KMS-11 (cell line): ENCODE data around the gene DAZAP1.

Source experiments
- H2AFZ ChIP-seq: fragments of 200-600 bp; sonication (generic); 2 replicates; pipeline ENCODE4 v1.6.1; 2016; ENCODE audit warnings: antibody characterized with exemption, mixed run types, low read depth
- H3K27ac ChIP-seq: fragments of 200-600 bp; sonication (generic); 2 replicates; pipeline ENCODE4 v1.6.1; 2016; ENCODE audit warnings: mild to moderate bottlenecking, mixed run types
- H3K27me3 ChIP-seq: fragments of 200-600 bp; sonication (generic); 2 replicates; pipeline ENCODE4 v1.6.1; 2017; ENCODE audit warnings: mild to moderate bottlenecking, low read depth, mixed run types, moderate library complexity; ENCODE audit not compliant: insufficient read depth
- H3K36me3 ChIP-seq: fragments of 200-600 bp; sonication (generic); 2 replicates; pipeline ENCODE4 v1.6.1; 2017; ENCODE audit warnings: mild to moderate bottlenecking, mixed run types; ENCODE audit not compliant: insufficient read depth
- H3K4me1 ChIP-seq: fragments of 200-600 bp; sonication (generic); 2 replicates; pipeline ENCODE4 v1.6.1; 2016; ENCODE audit warnings: mild to moderate bottlenecking, low read depth, mixed run types; ENCODE audit not compliant: poor library complexity, severe bottlenecking
- H3K4me2 ChIP-seq: fragments of 200-600 bp; sonication (generic); 2 replicates; pipeline ENCODE4 v1.7.0; 2016; ENCODE audit warnings: mild to moderate bottlenecking, mixed run types
- H3K4me3 ChIP-seq: fragments of 200-600 bp; sonication (generic); IDR thresholded peaks from 2 replicates; pipeline ENCODE4 v1.6.1; 2017; ENCODE audit warnings: low read depth, low read length, mixed read lengths; ENCODE audit not compliant: insufficient read depth
- H3K79me2 ChIP-seq: fragments of 200-600 bp; sonication (generic); 2 replicates; pipeline ENCODE4 v1.6.1; 2016; ENCODE audit warnings: low read depth, mixed run types; ENCODE audit not compliant: insufficient read depth
- H3K9ac ChIP-seq: fragments of 200-600 bp; sonication (generic); 2 replicates; pipeline ENCODE4 v1.6.1; 2016; ENCODE audit warnings: mild to moderate bottlenecking, mixed run types
- H4K20me1 ChIP-seq: fragments of 200-600 bp; sonication (generic); 2 replicates; pipeline ENCODE4 v1.6.1; 2016; ENCODE audit warnings: mild to moderate bottlenecking, mixed run types; ENCODE audit not compliant: insufficient read depth
- TF ChIP-seq, protein P1 (sequence below): fragments of 200-600 bp; sonication (generic); conservative IDR thresholded peaks from 2 replicates; pipeline ENCODE4 v1.6.1; 2017; ENCODE audit warnings: low read depth, mild to moderate bottlenecking, antibody characterized with exemption, low read length, moderate library complexity, mixed read lengths

DAZAP1 gene

DNA sequence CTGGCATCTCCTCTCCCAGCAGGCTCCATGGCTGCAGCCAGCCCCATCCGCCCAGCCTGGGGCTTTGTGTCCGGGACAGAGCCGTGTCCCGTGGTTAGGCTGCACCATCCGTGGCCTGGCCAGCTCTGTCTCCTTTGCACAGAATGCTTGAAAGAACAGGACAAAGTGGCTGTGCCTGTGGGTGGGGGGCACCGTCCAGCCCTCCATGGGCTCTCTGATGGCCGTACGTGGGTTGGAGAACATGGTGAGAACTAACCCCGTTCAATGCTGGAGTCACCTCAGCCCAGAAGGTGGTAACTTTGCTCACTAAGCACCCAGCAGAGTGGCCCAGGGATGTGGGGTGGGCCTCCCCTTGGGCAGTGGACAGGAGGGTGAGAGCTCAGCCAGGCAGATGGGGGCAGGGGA, 33.6 kb downstream of the DAZAP1 start:
- Histone ChIP-seq H3K9ac (no peak overlapping the region), H3K4me1 (peaks cover 22% of the 10 kb centered on the region), H3K4me3 (no peak overlapping the region), H2AFZ (no peak overlapping the region), H3K79me2 (peaks cover 24% of the 10 kb centered on the region), H3K27me3 (peaks cover 1% of the 10 kb centered on the region; the same call in 1 of the 2 replicates), H3K4me2 (no peak overlapping the region), H3K27ac (no peak overlapping the region), H4K20me1 (peaks cover 9% of the 10 kb centered on the region), H3K36me3 (peaks cover 11% of the 10 kb centered on the region; the same call in 1 of the 2 replicates)
- TF ChIP-seq, protein P1, sequence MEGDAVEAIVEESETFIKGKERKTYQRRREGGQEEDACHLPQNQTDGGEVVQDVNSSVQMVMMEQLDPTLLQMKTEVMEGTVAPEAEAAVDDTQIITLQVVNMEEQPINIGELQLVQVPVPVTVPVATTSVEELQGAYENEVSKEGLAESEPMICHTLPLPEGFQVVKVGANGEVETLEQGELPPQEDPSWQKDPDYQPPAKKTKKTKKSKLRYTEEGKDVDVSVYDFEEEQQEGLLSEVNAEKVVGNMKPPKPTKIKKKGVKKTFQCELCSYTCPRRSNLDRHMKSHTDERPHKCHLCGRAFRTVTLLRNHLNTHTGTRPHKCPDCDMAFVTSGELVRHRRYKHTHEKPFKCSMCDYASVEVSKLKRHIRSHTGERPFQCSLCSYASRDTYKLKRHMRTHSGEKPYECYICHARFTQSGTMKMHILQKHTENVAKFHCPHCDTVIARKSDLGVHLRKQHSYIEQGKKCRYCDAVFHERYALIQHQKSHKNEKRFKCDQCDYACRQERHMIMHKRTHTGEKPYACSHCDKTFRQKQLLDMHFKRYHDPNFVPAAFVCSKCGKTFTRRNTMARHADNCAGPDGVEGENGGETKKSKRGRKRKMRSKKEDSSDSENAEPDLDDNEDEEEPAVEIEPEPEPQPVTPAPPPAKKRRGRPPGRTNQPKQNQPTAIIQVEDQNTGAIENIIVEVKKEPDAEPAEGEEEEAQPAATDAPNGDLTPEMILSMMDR = no peak

- peaks cover 22% of the 10 kb centered on the region for H3K4me1 ChIP-seq
- peaks cover 11% of the 10 kb centered on the region; the same call in 1 of the 2 replicates for H3K36me3 ChIP-seq
- H2AFZ ChIP-seq = no peak overlapping the region
- no peak overlapping the region for H3K9ac ChIP-seq
- no peak overlapping the region for H3K4me3 ChIP-seq
- peaks cover 9% of the 10 kb centered on the region for H4K20me1 ChIP-seq
- TF ChIP-seq, protein P1 = no peak
- no peak overlapping the region for H3K27ac ChIP-seq
- H3K4me2 ChIP-seq = no peak overlapping the region
- peaks cover 10% of the 10 kb centered on the region; the same call in 1 of the 2 replicates for H3K27me3 ChIP-seq
- peaks cover 24% of the 10 kb centered on the region for H3K79me2 ChIP-seq
Observed at GRCh38 chr19:1441677-1442438, 34.5 kb downstream of the DAZAP1 start.

- H3K4me3 ChIP-seq = no peak overlapping the region
- peak overlapping the region; percentile 47; the same call in 1 of the 2 replicates for H2AFZ ChIP-seq
Observed at GRCh38 chr19:1445185-1445931, 38.0 kb downstream of the DAZAP1 start.

More at GRCh38 chr19:1445185-1445931, 38.0 kb downstream of the DAZAP1 start:
- Histone ChIP-seq H3K9ac (no peak overlapping the region), H3K4me1 (peaks cover 14% of the 10 kb centered on the region), H3K79me2 (peaks cover 4% of the 10 kb centered on the region; the same call in 1 of the 2 replicates), H3K4me2 (peak overlapping the region; percentile 63), H4K20me1 (peaks cover 4% of the 10 kb centered on the region), H3K27ac (no peak overlapping the region), H3K27me3 (peaks cover 45% of the 10 kb centered on the region), H3K36me3 (peaks cover 10% of the 10 kb centered on the region; the same call in 1 of the 2 replicates)
- TF ChIP-seq, protein P1 = peak; percentile 81
